Lower lobe of right lung (tissue), 2 donors: ENCODE data around the gene PLEKHG2. TPM values are rescaled to one million over a fixed set of nuclear protein-coding genes. Genes with fewer than 3 reads are reported as not detected.

Experiments used
- ATAC-seq, 2 donors: fragments of 200-7000 bp; cut with Tn5 transposase; one replicate each; pipeline ENCODE4 v1.9.1; 2020 to 2022; ENCODE audit warnings: mild to moderate bottlenecking in 2 of 2, moderate library complexity in 2 of 2
- DNase-seq: peaks from one replicate; pipeline ENCODE4 v3.0.0-alpha.2; 2020
- H3K27ac ChIP-seq: fragments of 200-600 bp; one replicate; pipeline ENCODE4 v1.8.0; 2022
- H3K27me3 ChIP-seq: fragments of 200-600 bp; one replicate; pipeline ENCODE4 v1.8.0; 2022; ENCODE audit warnings: low read depth
- H3K36me3 ChIP-seq: fragments of 200-600 bp; one replicate; pipeline ENCODE4 v1.8.0; 2022; ENCODE audit warnings: mild to moderate bottlenecking
- H3K4me1 ChIP-seq: fragments of 200-600 bp; one replicate; pipeline ENCODE4 v1.8.0; 2022
- H3K4me3 ChIP-seq: fragments of 200-600 bp; one replicate; pipeline ENCODE4 v1.8.0; 2022; ENCODE audit warnings: mild to moderate bottlenecking
- H3K9me3 ChIP-seq: fragments of 200-600 bp; one replicate; pipeline ENCODE4 v1.8.0; 2022
- CTCF ChIP-seq: fragments of 200-600 bp; IDR thresholded peaks from one replicate; pipeline ENCODE4 v1.8.0; 2022; ENCODE audit warnings: antibody characterized with exemption, mild to moderate bottlenecking
- intact Hi-C: fragments of 100-400 bp; cut with DNase I; formaldehyde crosslinking; loops from one replicate; pipeline ENCODE4 v1.11.0; 2022
- total RNA-seq: library from RNA; stranded (reverse); fragmentation: NEBNext Ultra II Directional; extraction: Animal tissue kit (Norgen Biotek cat#: 25700); gene quantifications from one replicate; pipeline ENCODE4 v1.2.1, GENCODE V29; 2021
- donor health status: DM: no; HTN: yes; CAD: no; lungs with severe emphysema.

PLEKHG2 gene
- total RNA-seq, 1 donor from 2014 or later: 24.7 TPM

- Histone ChIP-seq H3K27me3 (no peaks in the 10 kb centered on the region), H3K36me3 (peaks cover 25% of the 10 kb centered on the region), H3K4me3 (no peak overlapping the region), H3K9me3 (no peaks in the 10 kb centered on the region), H3K27ac (peak overlapping the region; percentile 82), H3K4me1 (peaks cover 34% of the 10 kb centered on the region)
- DNase-seq (no peak), ATAC-seq (no peak)
- intact Hi-C loops: no loop called here
- no peak for TF ChIP-seq CTCF
Measured at GRCh38 chr19:39427707-39428106, 15.2 kb downstream of the PLEKHG2 start.

GRCh38 chr19:39428283-39429112, 16.0 kb downstream of the PLEKHG2 start:
- Histone ChIP-seq H3K27ac (peak overlapping the region; percentile 82), H3K4me1 (peaks cover 35% of the 10 kb centered on the region), H3K4me3 (peak overlapping the region; percentile 3), H3K36me3 (peaks cover 25% of the 10 kb centered on the region), H3K9me3 (no peaks in the 10 kb centered on the region), H3K27me3 (no peaks in the 10 kb centered on the region)
- intact Hi-C loops: no loop called here
- no peak for TF ChIP-seq CTCF
- DNase-seq (peak; percentile 73), ATAC-seq (peak; percentile 68 to 76)

GRCh38 chr19:39430675-39431593, 18.5 kb downstream of the PLEKHG2 start:
- peak overlapping the region; percentile 93 for H3K27ac ChIP-seq
- peaks cover 54% of the 10 kb centered on the region for H3K4me1 ChIP-seq

GRCh38 chr19:39432677-39433025, 20.2 kb downstream of the PLEKHG2 start:
- H3K27me3 ChIP-seq: no peaks in the 10 kb centered on the region
- ATAC-seq: no peak
- peaks cover 58% of the 10 kb centered on the region for H3K4me1 ChIP-seq
- H3K9me3 ChIP-seq: no peaks in the 10 kb centered on the region
- no peak for TF ChIP-seq CTCF
- DNase-seq: no peak
- intact Hi-C loops: no loop called here
- H3K4me3 ChIP-seq: no peak overlapping the region
- H3K27ac ChIP-seq: no peak overlapping the region
- peaks cover 34% of the 10 kb centered on the region for H3K36me3 ChIP-seq

More at GRCh38 chr19:39430675-39431593, 18.5 kb downstream of the PLEKHG2 start:
- intact Hi-C loops: no loop called here
- H3K4me3 ChIP-seq: peak overlapping the region; percentile 25
- no peak for TF ChIP-seq CTCF
- H3K27me3 ChIP-seq: no peaks in the 10 kb centered on the region
- H3K9me3 ChIP-seq: no peaks in the 10 kb centered on the region
- H3K36me3 ChIP-seq: peaks cover 34% of the 10 kb centered on the region
- ATAC-seq: peak; percentile 78 to 81
- peak; percentile 77 for DNase-seq

GRCh38 chr19:39433480-39434079, 21.1 kb downstream of the PLEKHG2 start:
- DNase-seq (no peak), ATAC-seq (no peak)
- Histone ChIP-seq H3K27ac (no peak overlapping the region), H3K27me3 (peaks cover 4% of the 10 kb centered on the region), H3K36me3 (peaks cover 34% of the 10 kb centered on the region), H3K4me1 (peaks cover 49% of the 10 kb centered on the region), H3K9me3 (no peaks in the 10 kb centered on the region), H3K4me3 (no peak overlapping the region)
- intact Hi-C loops: no loop called here
- TF ChIP-seq CTCF: no peak
